HCT116 (cell line): ENCODE data around the gene TP63.

ENCODE experiments used
- CTCF ChIP-seq, 3 experiments: fragments of 200-600 bp in 1 of 3; sonication (generic) in 1 of 3; IDR thresholded peaks in 2 of 3; conservative IDR thresholded peaks in 1 of 3; 2 replicates each; pipeline ENCODE4 v1.5.1; 2012 to 2017; ENCODE audit warnings: low read depth in 2 of 3, low read length in 2 of 3, antibody characterized with exemption in 1 of 3, borderline replicate concordance in 1 of 3, control low read depth in 1 of 3, mild to moderate bottlenecking in 1 of 3, mixed read lengths in 1 of 3, mixed run types in 1 of 3, moderate library complexity in 1 of 3; ENCODE audit not compliant: insufficient read depth in 1 of 3
- EZH2 ChIP-seq: fragments of 200-600 bp; sonication (generic); IDR thresholded peaks from 2 replicates; pipeline ENCODE4 v1.6.1; 2017; ENCODE audit warnings: antibody characterized with exemption, mixed run types
- EZH2phosphoT487 ChIP-seq: fragments of 200-600 bp; IDR thresholded peaks from 2 replicates; pipeline ENCODE4 v1.6.1; 2018; ENCODE audit warnings: antibody characterized with exemption, borderline replicate concordance
- POLR2A ChIP-seq: IDR thresholded peaks from 2 replicates; pipeline ENCODE4 v1.7.0; 2011; ENCODE audit warnings: borderline replicate concordance; ENCODE audit not compliant: insufficient read depth, insufficient read length; ENCODE audit errors: extremely low read depth
- POLR2AphosphoS5 ChIP-seq: IDR thresholded peaks from 2 replicates; pipeline ENCODE4 v1.6.1; 2011; ENCODE audit warnings: mild to moderate bottlenecking, low read depth, low read length, moderate library complexity
- RAD21 ChIP-seq: IDR thresholded peaks from 2 replicates; pipeline ENCODE4 v1.6.1; 2012; ENCODE audit warnings: low read depth, mild to moderate bottlenecking

DNA sequence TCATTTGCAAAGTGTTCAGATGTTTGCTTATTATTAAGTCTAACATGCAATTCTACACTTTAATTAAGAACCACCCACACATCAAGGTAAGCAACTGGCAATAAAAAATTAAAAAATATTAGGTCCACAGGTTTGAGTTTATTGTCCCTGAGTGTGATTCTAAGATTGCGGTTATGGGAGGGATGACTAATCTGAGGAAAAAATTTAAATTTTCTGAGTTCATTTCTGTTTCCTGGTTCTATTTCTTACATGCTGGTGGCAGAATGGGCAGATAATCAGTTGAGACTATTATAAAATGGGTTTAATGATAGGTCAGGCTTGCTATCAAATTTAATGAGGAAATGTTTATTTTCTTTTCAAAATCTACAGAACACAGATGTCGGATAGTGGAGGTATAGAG, 105.9 kb downstream of the TP63 start:
- TF ChIP-seq EZH2phosphoT487 (no peak), POLR2A (no peak), CTCF (IDR thresholded peaks at IDR 0.05 in 2 of 3, conservative IDR thresholded peaks at IDR 0.05 in 1 of 3; ENCODE audit: borderline replicate concordance in 1 of 3, insufficient read depth in 1 of 3, low read depth in 2 of 3, low read length in 2 of 3) (no peak), POLR2AphosphoS5 (no peak), RAD21 (no peak), EZH2 (no peak)
